ENCODE data around the gene INPP5A. TPM values are rescaled to one million over a fixed set of nuclear protein-coding genes. Genes with fewer than 3 reads are reported as not detected.

INPP5A gene
- total and polyA plus RNA-seq, 2 of the 13 experiments (the other 11 are each of a cell fraction or from before 2014, with no cell fraction given), result 17.5 to 37.9 TPM

- Histone ChIP-seq H3K9ac (ENCODE audit: insufficient read depth, low read depth, low read length) (no peak overlapping the region), H2AFZ (ENCODE audit: low read length) (no peak overlapping the region), H3K9me3 (ENCODE audit: low read length) (no peaks in the 10 kb centered on the region), H3K4me3 (replicated peaks in 1 of 3; ENCODE audit: insufficient read depth in 1 of 3, low read depth in 2 of 3, low read length in 3 of 3) (no peak overlapping the region), H3K27ac (ENCODE audit: extremely low read length, insufficient read depth, low read length) (no peak overlapping the region), H3K79me2 (ENCODE audit: insufficient read depth, low read length) (no peaks in the 10 kb centered on the region), H4K20me1 (ENCODE audit: insufficient read depth, low read length) (no peaks in the 10 kb centered on the region), H3K4me2 (ENCODE audit: low read depth, low read length) (no peak overlapping the region), H3K27me3 (ENCODE audit: control insufficient read depth in 1 of 2, insufficient read depth in 2 of 2, low read length in 2 of 2) (no peaks in the 10 kb centered on the region), H3K36me3 (replicated peaks in 1 of 2; ENCODE audit: control insufficient read depth in 1 of 2, insufficient read depth in 2 of 2, low read length in 2 of 2) (peaks cover 0 to 2% of the 10 kb centered on the region in 2 experiments; a peak in 2 of 5 replicates), H3K4me1 (ENCODE audit: insufficient read depth, low read length) (no peaks in the 10 kb centered on the region)
- ATAC-seq (no peak), FAIRE-seq (no peak), DNase-seq (ENCODE audit: low spot score) (no peak)
- 98% methylated on average over 8 of the region's 29 CpGs for WGBS (ENCODE audit: low lambda C conversion rate)
- intact Hi-C loops (cut with micrococcal nuclease; ENCODE audit: unreplicated experiment), result no loop called here
- ChIA-PET POLR2A (no interaction called here), CTCF (ENCODE audit: low intra/inter-chr PET ratio, low total read pairs) (no interaction called here)
- no TSS peak for BruUV-seq (replicated peaks)
- in situ Hi-C loops (cut with HindIII; ENCODE audit: extremely low pct_ligation_motif_present, low pct_unique_long_range_greater_than_20kb), result no loop called here
- no peak for TF ChIP-seq POGK (CRISPR knock-in tag; conservative IDR thresholded peaks at IDR 0.05)
- no peak for TF ChIP-seq GZF1 (CRISPR knock-in tag; IDR thresholded peaks at IDR 0.05)
- no peak for TF ChIP-seq ARHGAP35 (CRISPR knock-in tag; IDR thresholded peaks at IDR 0.05; ENCODE audit: borderline replicate concordance)
Measured at GRCh38 chr10:132713421-132714095, 176.0 kb downstream of the INPP5A start.

GRCh38 chr10:132714096-132714985 is 176.8 kb downstream of the INPP5A start:
- Histone ChIP-seq H3K27ac (ENCODE audit: extremely low read length, insufficient read depth, low read length) (no peak overlapping the region), H3K36me3 (replicated peaks in 1 of 2; ENCODE audit: control insufficient read depth in 1 of 2, insufficient read depth in 2 of 2, low read length in 2 of 2) (no peaks in the 10 kb centered on the region; a peak in 2 of 5 replicates), H4K20me1 (ENCODE audit: insufficient read depth, low read length) (no peaks in the 10 kb centered on the region), H3K4me1 (ENCODE audit: insufficient read depth, low read length) (no peaks in the 10 kb centered on the region), H3K27me3 (ENCODE audit: control insufficient read depth in 1 of 2, insufficient read depth in 2 of 2, low read length in 2 of 2) (no peaks in the 10 kb centered on the region), H3K4me3 (replicated peaks in 1 of 3; ENCODE audit: insufficient read depth in 1 of 3, low read depth in 2 of 3, low read length in 3 of 3) (no peak overlapping the region), H3K9me3 (ENCODE audit: low read length) (no peaks in the 10 kb centered on the region), H3K4me2 (ENCODE audit: low read depth, low read length) (no peak overlapping the region), H2AFZ (ENCODE audit: low read length) (no peak overlapping the region), H3K9ac (ENCODE audit: insufficient read depth, low read depth, low read length) (no peak overlapping the region), H3K79me2 (ENCODE audit: insufficient read depth, low read length) (no peaks in the 10 kb centered on the region)
- no TSS peak for BruUV-seq (replicated peaks)
- FAIRE-seq (no peak), DNase-seq (ENCODE audit: low spot score) (no peak), ATAC-seq (no peak)
- in situ Hi-C loops (cut with HindIII; ENCODE audit: extremely low pct_ligation_motif_present, low pct_unique_long_range_greater_than_20kb) (no loop called here), intact Hi-C loops (cut with micrococcal nuclease; ENCODE audit: unreplicated experiment) (no loop called here)
- POLR2A ChIA-PET, result no interaction called here
- WGBS (ENCODE audit: low lambda C conversion rate), result 96% methylated on average over 45 of the region's 48 CpGs
- CTCF ChIA-PET (ENCODE audit: low intra/inter-chr PET ratio, low total read pairs), result no interaction called here
- TF ChIP-seq ZNF547 (CRISPR knock-in tag; IDR thresholded peaks at IDR 0.05) (no peak), TP53 (CRISPR knock-in tag; conservative IDR thresholded peaks at IDR 0.05) (no peak), THRA (CRISPR knock-in tag; IDR thresholded peaks at IDR 0.05; ENCODE audit: borderline replicate concordance) (no peak), ARID4A (CRISPR knock-in tag; IDR thresholded peaks at IDR 0.05; ENCODE audit: borderline replicate concordance) (no peak), MED13 (CRISPR knock-in tag; IDR thresholded peaks at IDR 0.05) (no peak)

Measured in HepG2 (cell line).